Urothelium cell line (cell line): ENCODE results near the gene TRA2A.
"Not testable (repeated sequence)": the region's sequence is repeated elsewhere in the genome, so short reads cannot be mapped to it uniquely, and the experiment has no call there.

Source experiments
- DNase-seq: peaks from one replicate; pipeline ENCODE4 v3.0.0; 2011; ENCODE audit warnings: low spot score, mixed read lengths
- FAIRE-seq: peaks from 2 replicates; lab custom pipeline; 2011; peaks lifted over from hg19 to GRCh38; lab: Jason Lieb, UNC

Gene TRA2A

GRCh38 chr7:23531794-23532489 is at the start of gene TRA2A:
TSS of gene TRA2A (minus strand) at chr7:23531981. CDS start at chr7:23531824, 157 bp downstream.
- FAIRE-seq: peak; percentile 27
- DNase-seq: peak; percentile 96

- peak; percentile 78 for DNase-seq
- no peak for FAIRE-seq
These were observed 38.9 kb upstream of the TRA2A start for GRCh38 chr7:23570592-23571200.

GRCh38 chr7:23558303-23558702 is 26.5 kb upstream of the TRA2A start:
- FAIRE-seq (no peak), DNase-seq (no peak)

- FAIRE-seq (no peak), DNase-seq (no peak)
These were observed 15.9 kb upstream of the TRA2A start for GRCh38 chr7:23547662-23548061.

GRCh38 chr7:23546897-23547572 is 15.3 kb upstream of the TRA2A start:
- FAIRE-seq: no peak
- peak; percentile 83 for DNase-seq

- DNase-seq: no peak
- FAIRE-seq: no peak
These were observed 13.7 kb upstream of the TRA2A start for GRCh38 chr7:23545493-23545892.

GRCh38 chr7:23544913-23545354 is 13.2 kb upstream of the TRA2A start:
- peak; percentile 43 for DNase-seq
- FAIRE-seq: no peak

- FAIRE-seq: no peak
These were observed 11.0 kb upstream of the TRA2A start for GRCh38 chr7:23542752-23543151.

GRCh38 chr7:23539494-23539907 is 7.7 kb upstream of the TRA2A start:
- DNase-seq (no peak), FAIRE-seq (no peak)

More at GRCh38 chr7:23542752-23543151, 11.0 kb upstream of the TRA2A start:
- DNase-seq: no peak

GRCh38 chr7:23538301-23538700 is 6.5 kb upstream of the TRA2A start:
- DNase-seq: no peak

GRCh38 chr7:23533238-23533604 is 1.4 kb upstream of the TRA2A start:
- FAIRE-seq: no peak
- DNase-seq: no peak

More at GRCh38 chr7:23538301-23538700, 6.5 kb upstream of the TRA2A start:
- no peak for FAIRE-seq

- FAIRE-seq: no peak
- DNase-seq: no peak
These were observed 883 bp upstream of the TRA2A start for GRCh38 chr7:23532490-23533237.

GRCh38 chr7:23531050-23531793 is 559 bp downstream of the TRA2A start:
- FAIRE-seq: no peak
- peak; percentile 62 for DNase-seq

- DNase-seq (peak; percentile 38), FAIRE-seq (no peak)
These were observed 1.4 kb downstream of the TRA2A start for GRCh38 chr7:23530405-23530804.

GRCh38 chr7:23529262-23529859 is 2.4 kb downstream of the TRA2A start:
- FAIRE-seq: no peak
- DNase-seq: no peak

- FAIRE-seq, DNase-seq: not testable (repeated sequence)
These were observed 6.2 kb downstream of the TRA2A start for GRCh38 chr7:23525611-23526010.

- no peak for DNase-seq
- FAIRE-seq: no peak
These were observed 7.3 kb downstream of the TRA2A start for GRCh38 chr7:23524473-23524872.

- DNase-seq: no peak
- FAIRE-seq: no peak
These were observed 8.2 kb downstream of the TRA2A start for GRCh38 chr7:23523486-23524075.

- no peak for DNase-seq
- FAIRE-seq: no peak
These were observed 11.2 kb downstream of the TRA2A start for GRCh38 chr7:23520582-23520981.

- FAIRE-seq (no peak), DNase-seq (no peak)
These were observed 17.0 kb downstream of the TRA2A start for GRCh38 chr7:23514755-23515154.
